SK-N-SH (cell line): ENCODE data around the gene SMAP1. TPM values are rescaled to one million over a fixed set of nuclear protein-coding genes. Genes with fewer than 3 reads are reported as not detected.

Source experiments
- CTCF ChIA-PET: fragments of 300-600, 350-600 bp; formaldehyde crosslinking; extraction: SDS; loops from one replicate; lab custom pipeline; 2021; lab: Yijun Ruan, JAX
- POLR2A ChIA-PET: fragments of 350-600 bp; sonication (Branson Sonifier 250); formaldehyde crosslinking; extraction: SDS; loops from one replicate; lab custom pipeline; 2020; ENCODE audit warnings: antibody characterized with exemption, inconsistent platforms; lab: Yijun Ruan, JAX
- DNase-seq: peaks from one replicate; pipeline ENCODE4 v3.0.0; 2012
- H2AFZ ChIP-seq: fragments of 200-600 bp; sonication (generic); 2 replicates; pipeline ENCODE4 v1.8.1; 2016; ENCODE audit warnings: antibody characterized with exemption, mild to moderate bottlenecking, low read depth
- H3F3A ChIP-seq: fragments of 200-600 bp; sonication (generic); replicated peaks from 2 replicates; pipeline ENCODE3; 2016; ENCODE audit warnings: antibody characterized with exemption, mild to moderate bottlenecking; ENCODE audit not compliant: insufficient read depth
- H3K27ac ChIP-seq, 2 experiments: fragments of 200-500 bp in 1 of 2; fragments of 200-600 bp in 1 of 2; sonication (Bioruptor generic) in 1 of 2; sonication (generic), shearing (Covaris generic) in 1 of 2; 2 replicates each; pipeline versions ENCODE4 v1.5.1 to v1.6.1; 2014 to 2016; ENCODE audit warnings: low read depth in 2 of 2, inconsistent platforms in 1 of 2, low read length in 1 of 2, mild to moderate bottlenecking in 1 of 2, mixed read lengths in 1 of 2
- H3K27me3 ChIP-seq: fragments of 200-600 bp; sonication (generic), shearing (Covaris generic); 2 replicates; pipeline ENCODE4 v1.6.1; 2016; ENCODE audit warnings: mixed run types; ENCODE audit not compliant: insufficient read depth
- H3K36me3 ChIP-seq, 2 experiments: fragments of 200-500 bp in 1 of 2; fragments of 200-600 bp in 1 of 2; sonication (Bioruptor generic) in 1 of 2; sonication (generic) in 1 of 2; replicated peaks in 1 of 2; 2 replicates each; pipeline versions ENCODE3 to v1.5.1; 2014 to 2016; ENCODE audit warnings: low read length in 1 of 2, mild to moderate bottlenecking in 1 of 2; ENCODE audit not compliant: insufficient read depth in 2 of 2, control insufficient read depth in 1 of 2
- H3K4me1 ChIP-seq, 2 experiments: fragments of 200-500 bp in 1 of 2; fragments of 200-600 bp in 1 of 2; sonication (Bioruptor generic) in 1 of 2; sonication (generic), shearing (Covaris generic) in 1 of 2; 2 replicates each; pipeline versions ENCODE4 v1.5.1 to v1.6.1; 2014 to 2016; ENCODE audit warnings: low read depth in 1 of 2, low read length in 1 of 2, mixed run types in 1 of 2; ENCODE audit not compliant: insufficient read depth in 2 of 2, control insufficient read depth in 1 of 2
- H3K4me2 ChIP-seq: fragments of 200-600 bp; sonication (generic), shearing (Covaris generic); 2 replicates; pipeline ENCODE4 v1.6.1; 2017; ENCODE audit warnings: mixed run types
- H3K4me3 ChIP-seq, 2 experiments: fragments of 200-500 bp in 1 of 2; fragments of 200-600 bp in 1 of 2; sonication (Bioruptor generic) in 1 of 2; sonication (generic), shearing (Covaris generic) in 1 of 2; 2 replicates each; pipeline versions ENCODE4 v1.5.1 to v1.8.1; 2014 to 2016; ENCODE audit warnings: low read depth in 2 of 2, inconsistent platforms in 1 of 2, low read length in 1 of 2, mild to moderate bottlenecking in 1 of 2, mixed read lengths in 1 of 2, moderate library complexity in 1 of 2
- H3K79me2 ChIP-seq: fragments of 200-600 bp; sonication (generic); 2 replicates; pipeline ENCODE4 v1.8.1; 2017; ENCODE audit warnings: mild to moderate bottlenecking; ENCODE audit not compliant: insufficient read depth
- H3K9ac ChIP-seq: fragments of 200-600 bp; sonication (generic); 2 replicates; pipeline ENCODE4 v1.6.1; 2017; ENCODE audit warnings: mixed run types
- H3K9me2 ChIP-seq: fragments of 200-600 bp; sonication (generic); 2 replicates; pipeline ENCODE4 v1.6.1; 2017; ENCODE audit warnings: mixed run types
- H3K9me3 ChIP-seq: fragments of 200-600 bp; sonication (generic); 2 replicates; pipeline ENCODE4 v1.6.1; 2017; ENCODE audit warnings: mixed run types, mild to moderate bottlenecking, moderate library complexity
- H4K20me1 ChIP-seq: fragments of 200-600 bp; sonication (generic); 2 replicates; pipeline ENCODE4 v1.6.1; 2017; ENCODE audit warnings: mild to moderate bottlenecking, mixed run types; ENCODE audit not compliant: insufficient read depth
- CHD2 ChIP-seq: fragments of 150-350 bp; IDR thresholded peaks from 2 replicates; pipeline ENCODE4 v1.6.1; 2018; ENCODE audit warnings: low read length; ENCODE audit not compliant: partially characterized antibody
- EZH2phosphoT487 ChIP-seq: fragments of 200-600 bp; sonication (generic); IDR thresholded peaks from 2 replicates; pipeline ENCODE4 v1.6.1; 2017; ENCODE audit warnings: low read depth, mixed run types, mild to moderate bottlenecking, antibody characterized with exemption, moderate library complexity, borderline replicate concordance
- FOSL2 ChIP-seq: IDR thresholded peaks from 2 replicates; pipeline ENCODE4 v1.4.0; 2012; ENCODE audit warnings: low read depth, mild to moderate bottlenecking, moderate library complexity, borderline replicate concordance
- GABPA ChIP-seq: IDR thresholded peaks from 2 replicates; pipeline ENCODE4 v1.4.0; 2012; ENCODE audit warnings: low read depth, mild to moderate bottlenecking
- GATA2 ChIP-seq: sonication (generic); formaldehyde crosslinking; IDR thresholded peaks from 2 replicates; pipeline ENCODE4 v1.5.0; 2020; ENCODE audit warnings: mild to moderate bottlenecking, missing genetic modification reagents
- JUND ChIP-seq: IDR thresholded peaks from 2 replicates; pipeline ENCODE4 v1.4.0; 2012
- MAX ChIP-seq: IDR thresholded peaks from 2 replicates; pipeline ENCODE4 v1.4.0; 2012; ENCODE audit warnings: low read depth
- MEF2A ChIP-seq: IDR thresholded peaks from 2 replicates; pipeline ENCODE4 v1.4.0; 2012; ENCODE audit warnings: low read depth, borderline replicate concordance
- RCOR1 ChIP-seq: fragments of 150-350 bp; IDR thresholded peaks from 2 replicates; pipeline ENCODE4 v1.6.1; 2017; ENCODE audit warnings: antibody characterized with exemption, low read length
- RFX5 ChIP-seq: IDR thresholded peaks from 2 replicates; pipeline ENCODE4 v1.6.1; 2012; ENCODE audit warnings: mild to moderate bottlenecking, improper control_type of control experiment, low read length
- TAF1 ChIP-seq: IDR thresholded peaks from 2 replicates; pipeline ENCODE4 v1.6.1; 2012; ENCODE audit warnings: low read depth, mild to moderate bottlenecking, low read length, moderate library complexity, borderline replicate concordance
- YY1 ChIP-seq: IDR thresholded peaks from 2 replicates; pipeline ENCODE4 v1.4.0; 2012; ENCODE audit warnings: low read depth, mild to moderate bottlenecking
- ZBTB33 ChIP-seq: IDR thresholded peaks from 2 replicates; pipeline ENCODE4 v1.4.0; 2012; ENCODE audit warnings: low read depth, borderline replicate concordance
- WGBS: methylation state at CpG from one replicate; pipeline ENCODE4 v1.1.6; 2017; ENCODE audit warnings: low lambda C conversion rate; 5-methylcytosine and 5-hydroxymethylcytosine counted together
- polyA plus RNA-seq, 3 experiments: library from polyadenylated mRNA; depleted of rRNA; stranded (reverse); fragments of >200 nt; gene quantifications; 2 replicates each; pipeline ENCODE4 v1.2.3, GENCODE V29; 2012
- TF ChIP-seq, protein P1 (sequence below): fragments of 150-350 bp; IDR thresholded peaks from 2 replicates; pipeline ENCODE4 v1.6.1; 2016; ENCODE audit warnings: mild to moderate bottlenecking, low read depth, low read length
- TF ChIP-seq, protein P2 (sequence below): IDR thresholded peaks from 2 replicates; pipeline ENCODE4 v1.4.0; 2012; ENCODE audit warnings: low read depth, borderline replicate concordance

SMAP1 gene
- polyA plus RNA-seq, 1 of the 3 experiments (the other 2 are of a cell fraction) = 12.6 TPM

GRCh38 chr6:70846207-70846835 lies 178.6 kb downstream of the SMAP1 start:
- 94% methylated on average over 8 of the region's 8 CpGs for WGBS
- Histone ChIP-seq H3K9ac (no peak overlapping the region), H3K4me1 (peaks cover 0 to 4% of the 10 kb centered on the region in 2 experiments; a peak in 2 of 4 replicates), H3K36me3 (no peaks in the 10 kb centered on the region), H3K27me3 (no peaks in the 10 kb centered on the region), H3K9me3 (no peaks in the 10 kb centered on the region), H3K4me2 (no peak overlapping the region), H3F3A (no peaks in the 10 kb centered on the region), H3K27ac (no peak overlapping the region), H4K20me1 (no peaks in the 10 kb centered on the region), H2AFZ (no peak overlapping the region), H3K9me2 (no peaks in the 10 kb centered on the region), H3K79me2 (no peaks in the 10 kb centered on the region), H3K4me3 (no peak overlapping the region)
- CTCF ChIA-PET = interaction anchor here (0.8 to 2.1 kb wide), 2 partner anchors 38 to 168 kb away, joined by 3 to 12 read pairs; no protein-coding TSS in a partner anchor
- no peak for DNase-seq
- POLR2A ChIA-PET = no interaction called here
- TF ChIP-seq MAX (no peak), GATA2 (CRISPR knock-in tag) (no peak), YY1 (no peak), RFX5 (no peak), JUND (no peak), EZH2phosphoT487 (no peak), CHD2 (no peak), ZBTB33 (no peak), RCOR1 (no peak), TAF1 (no peak), MEF2A (no peak), FOSL2 (no peak), GABPA (no peak)
- TF ChIP-seq, protein P1, sequence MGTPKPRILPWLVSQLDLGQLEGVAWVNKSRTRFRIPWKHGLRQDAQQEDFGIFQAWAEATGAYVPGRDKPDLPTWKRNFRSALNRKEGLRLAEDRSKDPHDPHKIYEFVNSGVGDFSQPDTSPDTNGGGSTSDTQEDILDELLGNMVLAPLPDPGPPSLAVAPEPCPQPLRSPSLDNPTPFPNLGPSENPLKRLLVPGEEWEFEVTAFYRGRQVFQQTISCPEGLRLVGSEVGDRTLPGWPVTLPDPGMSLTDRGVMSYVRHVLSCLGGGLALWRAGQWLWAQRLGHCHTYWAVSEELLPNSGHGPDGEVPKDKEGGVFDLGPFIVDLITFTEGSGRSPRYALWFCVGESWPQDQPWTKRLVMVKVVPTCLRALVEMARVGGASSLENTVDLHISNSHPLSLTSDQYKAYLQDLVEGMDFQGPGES = no peak
- TF ChIP-seq, protein P2, sequence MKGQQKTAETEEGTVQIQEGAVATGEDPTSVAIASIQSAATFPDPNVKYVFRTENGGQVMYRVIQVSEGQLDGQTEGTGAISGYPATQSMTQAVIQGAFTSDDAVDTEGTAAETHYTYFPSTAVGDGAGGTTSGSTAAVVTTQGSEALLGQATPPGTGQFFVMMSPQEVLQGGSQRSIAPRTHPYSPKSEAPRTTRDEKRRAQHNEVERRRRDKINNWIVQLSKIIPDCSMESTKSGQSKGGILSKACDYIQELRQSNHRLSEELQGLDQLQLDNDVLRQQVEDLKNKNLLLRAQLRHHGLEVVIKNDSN = no peak
